Measurements from ENCODE around the gene CES4A.

DNA sequence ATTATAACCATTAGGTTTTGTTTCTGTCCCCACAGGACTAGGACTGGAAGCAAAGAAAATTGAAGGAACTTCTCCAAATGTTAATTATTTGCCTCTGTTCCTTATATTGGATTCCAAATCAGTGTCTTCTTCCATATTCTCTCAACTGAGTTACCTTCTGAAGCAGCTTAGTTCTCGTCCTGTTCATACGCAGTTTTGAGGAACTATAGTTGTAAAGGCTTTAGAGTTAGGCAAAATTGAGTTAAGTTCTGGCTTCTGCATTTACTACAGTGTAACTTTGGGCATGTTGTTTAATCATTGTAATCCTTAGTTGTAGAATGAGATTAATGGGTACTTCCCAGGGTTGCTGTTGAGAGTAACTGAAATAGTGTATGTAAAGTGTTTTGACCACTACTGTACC lies 51.8 kb downstream of the CES4A start:
- no peak for TF ChIP-seq ELF1 (IDR thresholded peaks at IDR 0.05)
- TF ChIP-seq NRF1 (IDR thresholded peaks at IDR 0.05; ENCODE audit: low read depth, low read length), result no peak
- TF ChIP-seq, protein P1, sequence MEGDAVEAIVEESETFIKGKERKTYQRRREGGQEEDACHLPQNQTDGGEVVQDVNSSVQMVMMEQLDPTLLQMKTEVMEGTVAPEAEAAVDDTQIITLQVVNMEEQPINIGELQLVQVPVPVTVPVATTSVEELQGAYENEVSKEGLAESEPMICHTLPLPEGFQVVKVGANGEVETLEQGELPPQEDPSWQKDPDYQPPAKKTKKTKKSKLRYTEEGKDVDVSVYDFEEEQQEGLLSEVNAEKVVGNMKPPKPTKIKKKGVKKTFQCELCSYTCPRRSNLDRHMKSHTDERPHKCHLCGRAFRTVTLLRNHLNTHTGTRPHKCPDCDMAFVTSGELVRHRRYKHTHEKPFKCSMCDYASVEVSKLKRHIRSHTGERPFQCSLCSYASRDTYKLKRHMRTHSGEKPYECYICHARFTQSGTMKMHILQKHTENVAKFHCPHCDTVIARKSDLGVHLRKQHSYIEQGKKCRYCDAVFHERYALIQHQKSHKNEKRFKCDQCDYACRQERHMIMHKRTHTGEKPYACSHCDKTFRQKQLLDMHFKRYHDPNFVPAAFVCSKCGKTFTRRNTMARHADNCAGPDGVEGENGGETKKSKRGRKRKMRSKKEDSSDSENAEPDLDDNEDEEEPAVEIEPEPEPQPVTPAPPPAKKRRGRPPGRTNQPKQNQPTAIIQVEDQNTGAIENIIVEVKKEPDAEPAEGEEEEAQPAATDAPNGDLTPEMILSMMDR (IDR thresholded peaks at IDR 0.05), result no peak
